Fibroblast of villous mesenchyme (primary cell): ENCODE results near the gene LATS2. TPM values are rescaled to one million over a fixed set of nuclear protein-coding genes. Genes with fewer than 3 reads are reported as not detected.
A peak's percentile ranks its signal among the peaks of the same experiment; 100 is the strongest.

Experiments used
- DNase-seq: peaks from one replicate; pipeline ENCODE4 v3.0.0-alpha.2; 2010; ENCODE audit warnings: low read depth
- H3K4me3 ChIP-seq: 2 replicates; pipeline ENCODE4 v1.5.1; 2011; ENCODE audit warnings: low read depth, mild to moderate bottlenecking, low read length
- total RNA-seq: library from RNA; depleted of rRNA; stranded (reverse); fragments of >200 nt; gene quantifications from 2 replicates; pipeline ENCODE4 v1.2.3, GENCODE V29; 2012
- TF ChIP-seq, protein P1 (sequence below): IDR thresholded peaks from 2 replicates; pipeline ENCODE4 v1.5.1; 2012; ENCODE audit warnings: low read depth, mild to moderate bottlenecking, low read length; ENCODE audit not compliant: insufficient read depth

LATS2 gene
- total RNA-seq: 20.9 and 32.0 TPM in 2 replicates

DNA sequence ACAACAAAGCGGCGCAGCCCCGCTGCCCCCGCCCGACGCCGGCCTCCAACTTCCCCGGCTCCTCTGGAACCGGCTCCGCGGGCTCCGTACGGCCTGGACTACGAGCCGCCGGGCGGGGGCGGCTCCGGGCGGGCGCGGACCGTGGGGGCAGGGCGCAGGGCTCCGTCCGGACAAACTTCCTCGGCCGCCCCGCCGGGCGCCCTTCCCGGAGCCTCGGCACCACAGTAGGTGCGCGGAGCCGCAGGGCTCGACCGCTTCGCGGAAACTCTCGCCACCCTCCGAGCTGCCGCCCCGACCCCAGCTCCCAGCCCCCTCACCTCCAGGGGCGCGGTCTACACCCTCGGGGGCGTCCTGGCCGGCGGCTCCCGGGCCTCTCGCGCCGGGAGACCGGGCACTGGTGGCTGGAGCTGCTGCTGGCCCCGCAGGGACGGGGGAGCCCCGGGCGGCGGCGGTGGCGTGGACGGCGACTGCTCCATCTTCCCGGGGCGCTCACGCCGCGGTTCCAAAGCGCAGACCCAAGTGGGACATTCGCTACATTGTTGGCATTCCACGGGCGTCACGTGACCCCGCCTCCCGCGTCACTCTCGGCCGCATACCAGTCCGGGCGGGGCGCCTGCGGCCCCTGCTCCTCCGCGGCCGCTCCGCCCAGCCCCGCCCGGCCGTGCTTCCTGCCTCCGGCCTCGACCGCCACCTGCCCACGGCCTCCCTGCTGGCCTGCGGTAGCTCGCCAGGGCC is at the start of gene LATS2:
Gene LATS2, minus strand, starts transcription at position 558 of the 735 bp plus-strand sequence. CDS start 15,560 bp downstream, outside the sequence.
- peak; percentile 95 for DNase-seq
- H3K4me3 ChIP-seq: peak within 1 kb of the TSS; percentile 85
- TF ChIP-seq, protein P1, sequence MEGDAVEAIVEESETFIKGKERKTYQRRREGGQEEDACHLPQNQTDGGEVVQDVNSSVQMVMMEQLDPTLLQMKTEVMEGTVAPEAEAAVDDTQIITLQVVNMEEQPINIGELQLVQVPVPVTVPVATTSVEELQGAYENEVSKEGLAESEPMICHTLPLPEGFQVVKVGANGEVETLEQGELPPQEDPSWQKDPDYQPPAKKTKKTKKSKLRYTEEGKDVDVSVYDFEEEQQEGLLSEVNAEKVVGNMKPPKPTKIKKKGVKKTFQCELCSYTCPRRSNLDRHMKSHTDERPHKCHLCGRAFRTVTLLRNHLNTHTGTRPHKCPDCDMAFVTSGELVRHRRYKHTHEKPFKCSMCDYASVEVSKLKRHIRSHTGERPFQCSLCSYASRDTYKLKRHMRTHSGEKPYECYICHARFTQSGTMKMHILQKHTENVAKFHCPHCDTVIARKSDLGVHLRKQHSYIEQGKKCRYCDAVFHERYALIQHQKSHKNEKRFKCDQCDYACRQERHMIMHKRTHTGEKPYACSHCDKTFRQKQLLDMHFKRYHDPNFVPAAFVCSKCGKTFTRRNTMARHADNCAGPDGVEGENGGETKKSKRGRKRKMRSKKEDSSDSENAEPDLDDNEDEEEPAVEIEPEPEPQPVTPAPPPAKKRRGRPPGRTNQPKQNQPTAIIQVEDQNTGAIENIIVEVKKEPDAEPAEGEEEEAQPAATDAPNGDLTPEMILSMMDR: peak; percentile 30

DNA sequence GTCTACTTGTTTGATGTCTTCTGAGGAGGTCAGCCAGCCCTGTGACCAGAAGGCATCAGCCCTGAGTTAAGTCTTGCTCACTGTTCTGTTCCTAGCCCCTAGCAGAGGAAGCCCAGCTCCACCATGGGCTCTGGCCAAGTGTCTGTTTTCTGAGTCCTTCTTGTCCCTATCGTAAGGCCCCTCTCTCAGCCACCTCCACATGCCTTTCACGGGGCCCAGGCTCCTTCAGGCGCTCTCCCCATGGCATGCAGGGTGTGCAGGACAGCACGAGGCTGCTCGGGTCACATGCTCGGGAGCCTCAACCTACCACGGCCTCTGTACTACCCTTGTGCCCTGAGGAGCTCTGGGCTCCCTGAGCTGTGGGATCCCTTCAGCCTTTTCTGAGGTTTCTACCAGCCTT is 47.8 kb upstream of the LATS2 start:
- TF ChIP-seq, protein P1: no peak
- no peak overlapping the region for H3K4me3 ChIP-seq
- DNase-seq: no peak

DNA sequence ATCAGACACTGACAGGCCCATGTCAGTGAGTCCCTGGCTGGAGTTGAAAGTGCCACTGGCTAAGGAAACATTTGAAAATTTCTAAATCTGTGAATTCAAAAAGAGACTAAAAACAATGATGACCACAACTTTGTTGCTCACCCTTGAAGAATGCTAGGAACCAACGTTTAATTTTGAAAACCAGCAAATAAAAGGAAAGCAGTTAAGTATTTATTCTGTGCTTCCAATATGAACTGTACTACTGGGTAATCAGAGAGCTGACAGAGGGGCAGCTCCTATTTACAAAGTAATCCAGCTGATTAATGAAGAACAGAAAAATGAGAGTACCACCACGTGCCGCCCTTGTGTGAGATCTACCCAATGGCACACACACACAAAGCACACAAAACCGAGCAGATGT is 44.7 kb upstream of the LATS2 start:
- no peak overlapping the region for H3K4me3 ChIP-seq
- TF ChIP-seq, protein P1: no peak
- DNase-seq: peak; percentile 56

DNA sequence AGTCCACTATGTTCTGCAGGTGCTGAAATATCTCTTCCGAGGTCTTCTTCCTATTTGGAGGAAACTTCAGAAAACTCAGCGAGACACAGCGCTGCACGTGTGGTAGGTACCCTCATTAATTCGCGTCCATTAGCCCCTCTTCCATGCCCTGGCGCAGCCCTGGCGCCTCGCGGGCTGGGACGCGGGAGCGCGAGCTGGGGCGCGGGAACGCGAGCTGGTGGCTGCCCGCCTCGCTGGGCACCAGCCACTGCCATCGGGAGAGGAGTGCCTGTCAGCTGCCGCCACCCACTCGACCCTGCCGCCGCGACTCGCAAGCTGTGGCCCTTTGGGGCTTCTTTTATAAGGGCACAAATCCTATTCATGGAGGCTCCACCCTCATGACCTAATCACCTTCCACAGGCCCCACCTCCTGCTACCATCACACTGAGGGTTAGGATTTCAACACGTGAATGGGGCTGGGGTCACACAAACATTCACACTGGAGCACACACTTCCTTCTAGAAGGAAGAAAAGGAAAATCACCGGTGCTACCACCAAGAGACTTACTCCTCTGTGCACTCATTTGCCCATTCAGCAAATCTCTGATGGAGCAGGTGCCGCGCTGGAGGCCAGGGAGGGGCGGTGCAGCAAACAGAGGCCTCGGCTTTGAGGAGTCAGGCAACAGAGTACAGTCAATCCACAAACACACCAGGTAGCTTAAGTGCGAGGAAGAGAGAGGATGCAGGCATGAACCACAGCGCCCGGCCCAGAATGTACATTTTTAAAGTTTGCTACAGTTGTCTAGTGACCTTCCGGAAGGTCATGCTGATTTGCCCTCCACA is 43.0 kb upstream of the LATS2 start:
- H3K4me3 ChIP-seq: no peak overlapping the region
- TF ChIP-seq, protein P1: no peak
- DNase-seq: no peak

DNA sequence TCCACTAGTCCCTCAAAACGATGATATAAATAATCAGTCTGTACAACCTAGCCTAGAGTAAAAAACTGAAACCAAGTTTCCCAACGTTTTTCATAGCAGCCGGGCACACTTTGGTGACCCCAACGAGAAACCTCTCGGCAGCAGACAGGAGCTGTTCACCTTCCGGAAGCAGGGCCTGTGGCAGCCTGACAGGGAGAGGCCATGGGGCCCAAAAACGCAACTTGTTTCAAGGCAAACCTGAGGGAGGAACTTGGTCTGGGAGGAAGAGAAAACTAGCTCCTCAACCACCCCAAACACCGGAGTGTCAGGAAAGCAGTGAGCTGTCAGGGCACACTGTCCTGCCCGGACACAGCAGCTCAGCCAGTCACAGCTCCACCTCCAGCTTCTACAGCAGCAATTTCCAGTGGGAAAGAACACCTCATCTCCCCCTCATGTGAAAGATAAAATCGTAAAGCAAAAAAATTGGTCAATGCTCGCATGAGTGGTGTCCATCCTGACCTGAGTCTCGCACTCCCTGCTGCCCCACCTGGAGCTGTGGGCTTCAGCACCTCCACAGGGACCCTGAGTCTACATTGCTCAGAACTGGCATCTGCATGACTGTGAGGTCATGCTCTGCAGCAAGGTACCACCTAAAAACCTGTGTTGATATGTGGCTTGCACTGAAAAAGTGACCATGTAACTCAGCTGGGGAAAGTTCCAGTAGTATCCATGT is 40.6 kb upstream of the LATS2 start:
- no peak overlapping the region for H3K4me3 ChIP-seq
- DNase-seq: no peak
- TF ChIP-seq, protein P1: no peak

DNA sequence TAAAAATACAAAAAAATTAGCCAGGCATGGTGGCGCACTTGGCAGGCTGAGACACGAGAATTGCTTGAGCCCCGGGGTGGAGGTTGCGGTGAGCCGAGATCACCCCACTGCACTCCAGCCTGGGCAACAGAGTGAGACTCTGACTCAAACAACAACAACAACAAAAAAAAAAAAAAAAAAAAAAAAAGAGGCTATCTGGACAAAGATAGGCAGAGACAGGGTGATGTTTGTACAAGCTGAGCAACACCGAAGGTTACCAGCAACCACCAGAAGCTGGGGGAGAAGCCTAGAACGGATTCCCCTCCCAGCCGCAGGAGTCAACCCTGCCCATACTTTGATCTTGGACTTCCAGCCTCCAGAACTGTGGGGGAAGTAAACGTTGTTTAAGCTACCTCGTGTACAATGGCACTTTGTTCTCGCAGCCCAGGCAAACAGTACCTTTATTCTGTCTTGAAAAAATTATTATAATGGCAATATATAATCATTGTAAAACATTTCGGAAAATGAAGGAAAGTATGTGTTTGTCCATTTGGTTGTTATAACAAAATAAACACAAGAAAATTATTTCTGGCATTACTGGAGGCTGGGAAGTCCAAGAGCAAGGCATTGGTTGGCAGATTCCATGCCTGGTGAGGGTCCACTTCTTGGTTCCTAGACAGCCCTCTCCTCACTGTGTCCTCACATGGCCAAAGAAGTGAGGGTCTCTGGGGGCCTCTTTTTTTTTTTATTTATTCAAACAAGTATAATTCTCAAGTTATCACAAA is 39.8 kb upstream of the LATS2 start:
- DNase-seq: no peak
- H3K4me3 ChIP-seq: no peak overlapping the region
- TF ChIP-seq, protein P1: no peak
